PC-3 (cell line): ENCODE measurements around the gene GREB1L. TPM values are rescaled to one million over a fixed set of nuclear protein-coding genes. Genes with fewer than 3 reads are reported as not detected.

Source experiments
- ATAC-seq: fragments of 200-7000 bp; cut with Tn5 transposase; 2 replicates; pipeline ENCODE4 v1.9.1; 2020; ENCODE audit warnings: mild to moderate bottlenecking, moderate library complexity
- BruUV-seq: library from RNA; stranded (reverse); fragments of 400-500 nt; replicated peaks from 2 replicates; lab custom pipeline; 2021; lab: Mats Ljungman, UMichigan
- CTCF ChIA-PET: fragments of 300-600 bp; sonication (Branson Sonifier 250); formaldehyde crosslinking; loops from one replicate; lab custom pipeline; 2022; ENCODE audit warnings: antibody characterized with exemption; lab: Charles Lee
- POLR2A ChIA-PET: fragments of 300-600 bp; sonication (Branson Sonifier 250); formaldehyde crosslinking; loops from one replicate; lab custom pipeline; 2022; ENCODE audit warnings: antibody characterized with exemption; ENCODE audit not compliant: unreplicated experiment; lab: Charles Lee
- DNase-seq: peaks from one replicate; pipeline ENCODE4 v3.0.0-alpha.2; 2015
- H2AFZ ChIP-seq: fragments of 300-600 bp; sonication (generic); 2 replicates; pipeline ENCODE4 v1.6.0; 2016; ENCODE audit warnings: antibody characterized with exemption, low read length
- H3F3A ChIP-seq: fragments of 300-600 bp; sonication (generic); one replicate; pipeline ENCODE4 v1.6.0; 2017; ENCODE audit warnings: antibody characterized with exemption, low read length, control low read depth, mild to moderate bottlenecking; ENCODE audit not compliant: unreplicated experiment
- H3K27ac ChIP-seq: fragments of 300-600 bp; sonication (generic); 2 replicates; pipeline ENCODE4 v1.5.1; 2016; ENCODE audit warnings: mild to moderate bottlenecking, low read length
- H3K27me3 ChIP-seq: fragments of 300-600 bp; sonication (generic); 2 replicates; pipeline ENCODE4 v1.6.1; 2016; ENCODE audit warnings: low read length, mixed read lengths
- H3K36me3 ChIP-seq: fragments of 300-600 bp; sonication (generic); 2 replicates; pipeline ENCODE4 v1.6.1; 2016; ENCODE audit warnings: low read depth, mixed run types, low read length, mixed read lengths
- H3K4me1 ChIP-seq: fragments of 300-600 bp; sonication (generic); 2 replicates; pipeline ENCODE4 v1.5.1; 2016; ENCODE audit warnings: low read length; ENCODE audit not compliant: insufficient read depth
- H3K4me2 ChIP-seq: fragments of 300-600 bp; sonication (generic); 2 replicates; pipeline ENCODE4 v1.6.0; 2016; ENCODE audit warnings: low read length
- H3K4me3 ChIP-seq: fragments of 300-600 bp; sonication (generic); 2 replicates; pipeline ENCODE4 v1.5.1; 2016; ENCODE audit warnings: mild to moderate bottlenecking, low read length, mixed read lengths
- H3K79me2 ChIP-seq: fragments of 300-600 bp; sonication (generic); 2 replicates; pipeline ENCODE4 v1.6.1; 2017; ENCODE audit warnings: low read length, mixed read lengths
- H3K9ac ChIP-seq: fragments of 300-600 bp; sonication (generic); 2 replicates; pipeline ENCODE4 v1.6.0; 2016; ENCODE audit warnings: mild to moderate bottlenecking, low read length
- H3K9me2 ChIP-seq: fragments of 300-600 bp; sonication (generic); replicated peaks from 2 replicates; pipeline ENCODE4 v1.6.1; 2016; ENCODE audit warnings: mixed run types, low read length, mixed read lengths
- H3K9me3 ChIP-seq: fragments of 300-600 bp; sonication (generic); 2 replicates; pipeline ENCODE4 v1.6.1; 2016; ENCODE audit warnings: low read length, mixed read lengths
- H4K20me1 ChIP-seq: fragments of 300-600 bp; sonication (generic); 2 replicates; pipeline ENCODE4 v1.6.1; 2016; ENCODE audit warnings: low read length, mixed read lengths
- CTCF ChIP-seq: fragments of 300-600 bp; sonication (generic); conservative IDR thresholded peaks from 2 replicates; pipeline ENCODE4 v1.5.1; 2017; ENCODE audit warnings: antibody characterized with exemption, low read depth, mild to moderate bottlenecking, low read length
- EZH2 ChIP-seq: fragments of 300-600 bp; sonication (generic); IDR thresholded peaks from one replicate; pipeline ENCODE4 v1.6.1; 2017; ENCODE audit warnings: antibody characterized with exemption, mild to moderate bottlenecking, low read length; ENCODE audit not compliant: unreplicated experiment
- EZH2phosphoT487 ChIP-seq: fragments of 300-600 bp; sonication (generic); IDR thresholded peaks from 2 replicates; pipeline ENCODE4 v1.6.1; 2018; ENCODE audit warnings: mild to moderate bottlenecking, antibody characterized with exemption, low read length, borderline replicate concordance
- intact Hi-C: fragments of 100-400 bp; cut with micrococcal nuclease; formaldehyde crosslinking; loops from 2 replicates; pipeline ENCODE4 v1.9.0; 2023
- total RNA-seq: library from RNA; depleted of rRNA; stranded (reverse); fragments of >200 nt; gene quantifications from 2 replicates; pipeline ENCODE4 v1.2.3, GENCODE V29; 2014

Gene GREB1L
- total RNA-seq, 1 experiment from 2014 or later = 10.3 TPM

GRCh38 chr18:21203542-21204241 lies 38.3 kb upstream of the GREB1L start:
- intact Hi-C loops = no loop called here
- no peak for ATAC-seq
- Histone ChIP-seq H2AFZ (no peak overlapping the region), H4K20me1 (no peaks in the 10 kb centered on the region), H3K9me2 (no peaks in the 10 kb centered on the region), H3K9ac (no peak overlapping the region), H3K79me2 (no peaks in the 10 kb centered on the region), H3K27me3 (no peaks in the 10 kb centered on the region), H3K4me3 (no peak overlapping the region), H3K36me3 (no peaks in the 10 kb centered on the region), H3K27ac (no peak overlapping the region), H3K4me1 (no peaks in the 10 kb centered on the region), H3F3A (no peaks in the 10 kb centered on the region), H3K9me3 (no peaks in the 10 kb centered on the region), H3K4me2 (no peak overlapping the region)
- ChIA-PET POLR2A (no interaction called here), CTCF (no interaction called here)
- no peak for DNase-seq
- TF ChIP-seq EZH2phosphoT487 = no peak
- no peak for TF ChIP-seq CTCF
- no peak for TF ChIP-seq EZH2
- BruUV-seq = no TSS peak

GRCh38 chr18:21205695-21206094 lies 36.3 kb upstream of the GREB1L start:
- H3K27me3 ChIP-seq = no peaks in the 10 kb centered on the region
- CTCF ChIA-PET = no interaction called here
- POLR2A ChIA-PET = no interaction called here
- H3K79me2 ChIP-seq = no peaks in the 10 kb centered on the region
- H3F3A ChIP-seq = no peaks in the 10 kb centered on the region
- DNase-seq (no peak), ATAC-seq (no peak)
- no peak overlapping the region for H2AFZ ChIP-seq
- H3K4me2 ChIP-seq = no peak overlapping the region
- TF ChIP-seq EZH2phosphoT487 (no peak), CTCF (no peak), EZH2 (no peak)
- H3K9ac ChIP-seq = no peak overlapping the region
- H3K9me3 ChIP-seq = no peaks in the 10 kb centered on the region
- H3K27ac ChIP-seq = no peak overlapping the region
- intact Hi-C loops = no loop called here
- no peaks in the 10 kb centered on the region for H3K4me1 ChIP-seq
- BruUV-seq = no TSS peak
- no peaks in the 10 kb centered on the region for H3K36me3 ChIP-seq
- no peak overlapping the region for H3K4me3 ChIP-seq
- no peaks in the 10 kb centered on the region for H3K9me2 ChIP-seq
- H4K20me1 ChIP-seq = no peaks in the 10 kb centered on the region

- no peaks in the 10 kb centered on the region for H3K9me3 ChIP-seq
- H3K9me2 ChIP-seq = no peaks in the 10 kb centered on the region
- H3K4me2 ChIP-seq = no peak overlapping the region
- ChIA-PET POLR2A (no interaction called here), CTCF (no interaction called here)
- no peaks in the 10 kb centered on the region for H3K36me3 ChIP-seq
- H3K27ac ChIP-seq = no peak overlapping the region
- BruUV-seq = no TSS peak
- ATAC-seq (no peak), DNase-seq (no peak)
- H3K9ac ChIP-seq = no peak overlapping the region
- H3K4me1 ChIP-seq = no peaks in the 10 kb centered on the region
- no peaks in the 10 kb centered on the region for H3K27me3 ChIP-seq
- no peaks in the 10 kb centered on the region for H3F3A ChIP-seq
- TF ChIP-seq EZH2 (no peak), CTCF (no peak), EZH2phosphoT487 (no peak)
- H3K79me2 ChIP-seq = no peaks in the 10 kb centered on the region
- H2AFZ ChIP-seq = no peak overlapping the region
- H3K4me3 ChIP-seq = no peak overlapping the region
- H4K20me1 ChIP-seq = no peaks in the 10 kb centered on the region
- intact Hi-C loops = no loop called here
Measured at GRCh38 chr18:21210278-21210677, 31.8 kb upstream of the GREB1L start.
